PC-3 (cell line): ENCODE results near the gene SYT7.

ENCODE experiments used
- CTCF ChIP-seq: fragments of 300-600 bp; sonication (generic); conservative IDR thresholded peaks from 2 replicates; pipeline ENCODE4 v1.5.1; 2017; ENCODE audit warnings: antibody characterized with exemption, low read depth, mild to moderate bottlenecking, low read length
- EZH2 ChIP-seq: fragments of 300-600 bp; sonication (generic); IDR thresholded peaks from one replicate; pipeline ENCODE4 v1.6.1; 2017; ENCODE audit warnings: antibody characterized with exemption, mild to moderate bottlenecking, low read length; ENCODE audit not compliant: unreplicated experiment
- EZH2phosphoT487 ChIP-seq: fragments of 300-600 bp; sonication (generic); IDR thresholded peaks from 2 replicates; pipeline ENCODE4 v1.6.1; 2018; ENCODE audit warnings: mild to moderate bottlenecking, antibody characterized with exemption, low read length, borderline replicate concordance

- TF ChIP-seq CTCF (no peak), EZH2 (no peak), EZH2phosphoT487 (no peak)
Observed at GRCh38 chr11:61537326-61537725, 43.5 kb downstream of the SYT7 start.
